GM12878 (cell line): Measurements from ENCODE around the gene NEGR1. TPM values are rescaled to one million over a fixed set of nuclear protein-coding genes. Genes with fewer than 3 reads are reported as not detected.

Experiments used
- ATAC-seq: fragments of 200-7000 bp; cut with Tn5 transposase; 3 replicates; pipeline ENCODE4 v1.9.1; 2020; ENCODE audit warnings: mild to moderate bottlenecking, moderate library complexity
- BruUV-seq: library from RNA; stranded (reverse); fragments of 400-500 nt; replicated peaks from 2 replicates; lab custom pipeline; 2021; lab: Mats Ljungman, UMichigan
- CTCF ChIA-PET: fragments of 300-600 bp; sonication (Branson Sonifier 250); formaldehyde crosslinking; extraction: SDS; loops from one replicate; lab custom pipeline; 2021; ENCODE audit warnings: inconsistent platforms; lab: Yijun Ruan, JAX
- POLR2A ChIA-PET: fragments of 350-600 bp; formaldehyde crosslinking; extraction: SDS; loops from one replicate; lab custom pipeline; 2021; ENCODE audit warnings: inconsistent platforms; lab: Charles Lee
- RAD21 ChIA-PET: fragments of 300-600 bp; sonication (Branson Sonifier 250); formaldehyde crosslinking; loops from one replicate; lab custom pipeline; 2023; ENCODE audit warnings: antibody characterized with exemption; ENCODE audit not compliant: unreplicated experiment; lab: Charles Lee
- SMC1A ChIA-PET: fragments of 300-600 bp; sonication (Branson Sonifier 250); formaldehyde crosslinking; loops from one replicate; lab custom pipeline; 2023; ENCODE audit not compliant: unreplicated experiment, uncharacterized antibody; lab: Charles Lee
- DNase-seq: peaks from one replicate; pipeline ENCODE4 v3.0.0-alpha.2; 2011; ENCODE audit warnings: low read depth, low spot score
- FAIRE-seq: peaks from 3 replicates; lab custom pipeline; 2011; peaks lifted over from hg19 to GRCh38; lab: Jason Lieb, UNC
- H2AFZ ChIP-seq: 2 replicates; pipeline ENCODE4 v1.6.0; 2011; ENCODE audit warnings: low read depth, low read length, control low read depth; ENCODE audit not compliant: control insufficient read depth
- H3K27ac ChIP-seq: 2 replicates; pipeline ENCODE4 v1.5.1; 2011; ENCODE audit warnings: control low read depth; ENCODE audit not compliant: control insufficient read depth, insufficient read depth
- H3K27me3 ChIP-seq, 2 experiments: replicated peaks in 1 of 2; 2 replicates each; pipeline versions ENCODE4 v1.6.0 to v1.6.1; 2011; ENCODE audit warnings: low read length in 1 of 2; ENCODE audit not compliant: control insufficient read depth in 2 of 2, insufficient read depth in 2 of 2
- H3K36me3 ChIP-seq, 2 experiments: 2 replicates each; pipeline ENCODE4 v1.5.1; 2011; ENCODE audit warnings: low read length in 1 of 2; ENCODE audit not compliant: control insufficient read depth in 2 of 2, insufficient read depth in 2 of 2
- H3K4me1 ChIP-seq: 2 replicates; pipeline ENCODE4 v1.6.1; 2011; ENCODE audit warnings: mild to moderate bottlenecking, low read length, moderate library complexity, mixed read lengths; ENCODE audit not compliant: control insufficient read depth, insufficient read depth
- H3K4me2 ChIP-seq: 2 replicates; pipeline ENCODE4 v1.6.0; 2011; ENCODE audit warnings: control low read depth; ENCODE audit not compliant: control insufficient read depth, insufficient read depth
- H3K4me3 ChIP-seq: fragments of 200-600 bp; sonication (generic); 2 replicates; pipeline ENCODE4 v1.5.1; 2016
- H3K79me2 ChIP-seq: 2 replicates; pipeline ENCODE4 v1.6.0; 2011; ENCODE audit warnings: low read length; ENCODE audit not compliant: control insufficient read depth, insufficient read depth
- H3K9ac ChIP-seq: 2 replicates; pipeline ENCODE4 v1.8.0; 2011; ENCODE audit warnings: low read length, control low read depth, mixed read lengths; ENCODE audit not compliant: control insufficient read depth, insufficient read depth
- H3K9me3 ChIP-seq: replicated peaks from 3 replicates; pipeline ENCODE4 v1.5.1; 2011; ENCODE audit warnings: mild to moderate bottlenecking, low read length; ENCODE audit not compliant: control insufficient read depth, insufficient read depth
- H4K20me1 ChIP-seq: 2 replicates; pipeline ENCODE4 v1.6.0; 2011; ENCODE audit not compliant: control insufficient read depth, insufficient read depth
- BRCA1 ChIP-seq: IDR thresholded peaks from 2 replicates; pipeline ENCODE4 v1.6.1; 2011; ENCODE audit warnings: low read depth, low read length, improper control_type of control experiment
- HDGF ChIP-seq: fragments of 450-650 bp; IDR thresholded peaks from 2 replicates; pipeline ENCODE4 v1.6.1; 2016; ENCODE audit warnings: antibody characterized with exemption
- KLF5 ChIP-seq: fragments of 450-650 bp; IDR thresholded peaks from 2 replicates; pipeline ENCODE4 v1.6.1; 2014; ENCODE audit warnings: mild to moderate bottlenecking; ENCODE audit not compliant: partially characterized antibody
- NRF1 ChIP-seq: conservative IDR thresholded peaks from 2 replicates; pipeline ENCODE4 v1.6.1; 2011; ENCODE audit warnings: mild to moderate bottlenecking, low read depth, low read length, improper control_type of control experiment
- POLR2AphosphoS5 ChIP-seq: IDR thresholded peaks from 2 replicates; pipeline ENCODE4 v1.6.1; 2011; ENCODE audit warnings: mild to moderate bottlenecking, low read length, inconsistent platforms
- RAD51 ChIP-seq: fragments of 450-650 bp; IDR thresholded peaks from 2 replicates; pipeline ENCODE4 v1.6.1; 2016; ENCODE audit warnings: moderate library complexity, mild to moderate bottlenecking, inconsistent platforms
- RUNX3 ChIP-seq: IDR thresholded peaks from 2 replicates; pipeline ENCODE4 v1.6.1; 2012; ENCODE audit warnings: low read length, inconsistent platforms
- SIX5 ChIP-seq: IDR thresholded peaks from 2 replicates; pipeline ENCODE4 v1.6.1; 2011; ENCODE audit warnings: mild to moderate bottlenecking, low read depth, low read length, moderate library complexity; ENCODE audit not compliant: severe bottlenecking
- SMAD1 ChIP-seq: fragments of 450-650 bp; IDR thresholded peaks from 2 replicates; pipeline ENCODE4 v1.6.1; 2018; ENCODE audit warnings: mild to moderate bottlenecking, low read depth; ENCODE audit not compliant: partially characterized antibody
- SUPT20H ChIP-seq: IDR thresholded peaks from 2 replicates; pipeline ENCODE4 v1.6.1; 2011; ENCODE audit warnings: low read depth, mild to moderate bottlenecking, low read length, moderate library complexity, borderline replicate concordance; ENCODE audit not compliant: control insufficient read depth
- ZSCAN29 ChIP-seq: fragments of 450-650 bp; IDR thresholded peaks from 2 replicates; pipeline ENCODE4 v1.6.1; 2017; ENCODE audit warnings: mild to moderate bottlenecking, moderate library complexity
- WGBS: methylation state at CpG from one replicate; pipeline ENCODE4 v1.1.6; 2016; ENCODE audit warnings: low lambda C conversion rate; ENCODE audit not compliant: insufficient replicate concordance, insufficient coverage; ENCODE audit errors: missing lambda C conversion rate; 5-methylcytosine and 5-hydroxymethylcytosine counted together
- in situ Hi-C: fragments of 300-500 bp; cut with MboI; formaldehyde crosslinking; loops from 9 replicates; pipeline ENCODE4 v1.14.3; 2018; ENCODE audit warnings: mixed read lengths
- intact Hi-C: fragments of 100-400 bp; cut with micrococcal nuclease; formaldehyde crosslinking; loops from one replicate; pipeline ENCODE4 v1.14.2; 2022; ENCODE audit not compliant: unreplicated experiment
- polyA plus RNA-seq, 11 experiments: library from polyadenylated mRNA; depleted of rRNA in 4 of 11; unstranded in 6 of 11; stranded (reverse) in 5 of 11; fragments of >200 nt; fragmentation: Nextera tagmentation in 4 of 11; fragmentation: Illumina TruSeq in 1 of 11; extraction: Ambion mirVana in 4 of 11; extraction: Trizol in 1 of 11; gene quantifications; 1 replicate in 1 of 11; 2 replicates in 10 of 11; pipeline versions ENCODE4 v1.2.1 to v1.2.3, GENCODE V29; 2011 to 2016; ENCODE audit warnings: inconsistent platforms in 2 of 11, missing spikeins in 2 of 11, low read depth in 1 of 11
- total RNA-seq, 4 experiments: library from RNA; depleted of rRNA in 3 of 4; stranded (reverse); fragments of >200 nt in 3 of 4; fragmentation: Illumina TruSeq in 1 of 4; extraction: Trizol in 1 of 4; gene quantifications; 2 replicates each; pipeline versions ENCODE4 v1.2.1 to v1.2.3, GENCODE V29; 2013 to 2021
- TF ChIP-seq, protein P1 (sequence below): fragments of 450-650 bp; IDR thresholded peaks from 2 replicates; pipeline ENCODE4 v1.6.1; 2017; ENCODE audit warnings: antibody characterized with exemption, mild to moderate bottlenecking, moderate library complexity
- TF ChIP-seq, protein P2 (sequence below): fragments of 450-650 bp; formaldehyde crosslinking; IDR thresholded peaks from 2 replicates; pipeline ENCODE4 v1.4.0; 2022; ENCODE audit warnings: mild to moderate bottlenecking, moderate library complexity

The NEGR1 gene
- total and polyA plus RNA-seq, 10 of the 15 experiments (the other 5 are each of a cell fraction or from before 2014, with no cell fraction given): under 0.01 to 0.03 (median 0.01) TPM; not detected in 7

DNA sequence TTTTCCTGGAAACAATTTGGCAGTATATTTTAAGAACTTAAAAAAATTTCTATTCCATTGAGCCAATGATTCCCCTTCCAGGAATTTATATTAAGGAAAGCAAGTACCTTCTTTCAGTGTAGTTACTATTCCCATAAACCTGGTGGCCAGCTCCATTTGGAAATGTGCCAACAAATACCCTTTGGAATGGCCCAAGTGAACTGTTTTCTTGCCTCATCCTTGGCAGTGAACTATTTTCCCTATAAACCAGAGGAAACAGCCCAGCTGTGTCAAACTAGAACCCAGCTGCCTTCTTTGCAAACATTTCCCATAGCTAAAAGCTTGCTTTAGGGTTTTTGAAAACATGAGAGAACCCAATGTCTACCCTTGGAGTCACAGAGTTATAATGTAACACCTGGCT is 496.9 kb downstream of the NEGR1 start:
- Histone ChIP-seq H3K4me2 (no peak overlapping the region), H3K79me2 (no peaks in the 10 kb centered on the region), H3K4me3 (no peak overlapping the region), H3K9me3 (no peaks in the 10 kb centered on the region), H3K9ac (no peak overlapping the region), H3K27me3 (no peaks in the 10 kb centered on the region), H3K4me1 (no peaks in the 10 kb centered on the region), H3K36me3 (no peaks in the 10 kb centered on the region), H4K20me1 (no peaks in the 10 kb centered on the region), H2AFZ (no peak overlapping the region), H3K27ac (no peak overlapping the region)
- ATAC-seq (no peak), FAIRE-seq (no peak), DNase-seq (no peak)
- no TSS peak for BruUV-seq
- ChIA-PET CTCF (no interaction called here), RAD21 (no interaction called here), POLR2A (no interaction called here), SMC1A (interaction anchor here (0.6 kb wide), 1 partner anchor 115 kb away, joined by 3 read pairs; no protein-coding TSS in a partner anchor)
- in situ Hi-C loops (no loop called here), intact Hi-C loops (no loop called here)
- TF ChIP-seq RAD51 (no peak), SUPT20H (no peak), NRF1 (no peak), RUNX3 (no peak)

DNA sequence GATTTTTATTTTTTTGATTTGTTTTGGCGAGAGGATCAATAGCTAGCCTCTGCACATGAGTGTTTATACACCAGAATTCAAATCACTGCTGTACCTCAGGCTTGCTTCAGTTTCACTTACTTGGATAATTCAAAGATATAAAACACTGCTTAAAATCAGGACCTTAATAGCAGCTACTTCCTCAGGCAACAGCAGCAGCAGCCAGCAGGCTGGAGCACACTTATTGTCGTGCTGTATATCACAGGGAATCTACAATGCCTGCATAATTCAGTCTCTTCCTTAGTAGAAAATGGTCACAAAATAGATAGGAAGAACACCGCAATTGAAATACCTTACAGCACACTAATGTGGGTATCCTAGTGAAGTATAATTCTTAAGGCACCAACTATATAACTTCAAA is 497.3 kb downstream of the NEGR1 start:
- Histone ChIP-seq H3K27ac (no peak overlapping the region), H3K4me2 (no peak overlapping the region), H3K9ac (no peak overlapping the region), H3K9me3 (no peaks in the 10 kb centered on the region), H3K4me1 (no peaks in the 10 kb centered on the region), H3K79me2 (no peaks in the 10 kb centered on the region), H4K20me1 (no peaks in the 10 kb centered on the region), H3K27me3 (no peaks in the 10 kb centered on the region), H2AFZ (no peak overlapping the region), H3K4me3 (no peak overlapping the region), H3K36me3 (no peaks in the 10 kb centered on the region)
- no peak for TF ChIP-seq KLF5
- TF ChIP-seq BRCA1: no peak
- TF ChIP-seq, protein P1, sequence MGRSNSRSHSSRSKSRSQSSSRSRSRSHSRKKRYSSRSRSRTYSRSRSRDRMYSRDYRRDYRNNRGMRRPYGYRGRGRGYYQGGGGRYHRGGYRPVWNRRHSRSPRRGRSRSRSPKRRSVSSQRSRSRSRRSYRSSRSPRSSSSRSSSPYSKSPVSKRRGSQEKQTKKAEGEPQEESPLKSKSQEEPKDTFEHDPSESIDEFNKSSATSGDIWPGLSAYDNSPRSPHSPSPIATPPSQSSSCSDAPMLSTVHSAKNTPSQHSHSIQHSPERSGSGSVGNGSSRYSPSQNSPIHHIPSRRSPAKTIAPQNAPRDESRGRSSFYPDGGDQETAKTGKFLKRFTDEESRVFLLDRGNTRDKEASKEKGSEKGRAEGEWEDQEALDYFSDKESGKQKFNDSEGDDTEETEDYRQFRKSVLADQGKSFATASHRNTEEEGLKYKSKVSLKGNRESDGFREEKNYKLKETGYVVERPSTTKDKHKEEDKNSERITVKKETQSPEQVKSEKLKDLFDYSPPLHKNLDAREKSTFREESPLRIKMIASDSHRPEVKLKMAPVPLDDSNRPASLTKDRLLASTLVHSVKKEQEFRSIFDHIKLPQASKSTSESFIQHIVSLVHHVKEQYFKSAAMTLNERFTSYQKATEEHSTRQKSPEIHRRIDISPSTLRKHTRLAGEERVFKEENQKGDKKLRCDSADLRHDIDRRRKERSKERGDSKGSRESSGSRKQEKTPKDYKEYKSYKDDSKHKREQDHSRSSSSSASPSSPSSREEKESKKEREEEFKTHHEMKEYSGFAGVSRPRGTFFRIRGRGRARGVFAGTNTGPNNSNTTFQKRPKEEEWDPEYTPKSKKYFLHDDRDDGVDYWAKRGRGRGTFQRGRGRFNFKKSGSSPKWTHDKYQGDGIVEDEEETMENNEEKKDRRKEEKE: no peak
- TF ChIP-seq ZSCAN29: no peak
- TF ChIP-seq HDGF: no peak
- no peak for TF ChIP-seq SIX5
- TF ChIP-seq, protein P2, sequence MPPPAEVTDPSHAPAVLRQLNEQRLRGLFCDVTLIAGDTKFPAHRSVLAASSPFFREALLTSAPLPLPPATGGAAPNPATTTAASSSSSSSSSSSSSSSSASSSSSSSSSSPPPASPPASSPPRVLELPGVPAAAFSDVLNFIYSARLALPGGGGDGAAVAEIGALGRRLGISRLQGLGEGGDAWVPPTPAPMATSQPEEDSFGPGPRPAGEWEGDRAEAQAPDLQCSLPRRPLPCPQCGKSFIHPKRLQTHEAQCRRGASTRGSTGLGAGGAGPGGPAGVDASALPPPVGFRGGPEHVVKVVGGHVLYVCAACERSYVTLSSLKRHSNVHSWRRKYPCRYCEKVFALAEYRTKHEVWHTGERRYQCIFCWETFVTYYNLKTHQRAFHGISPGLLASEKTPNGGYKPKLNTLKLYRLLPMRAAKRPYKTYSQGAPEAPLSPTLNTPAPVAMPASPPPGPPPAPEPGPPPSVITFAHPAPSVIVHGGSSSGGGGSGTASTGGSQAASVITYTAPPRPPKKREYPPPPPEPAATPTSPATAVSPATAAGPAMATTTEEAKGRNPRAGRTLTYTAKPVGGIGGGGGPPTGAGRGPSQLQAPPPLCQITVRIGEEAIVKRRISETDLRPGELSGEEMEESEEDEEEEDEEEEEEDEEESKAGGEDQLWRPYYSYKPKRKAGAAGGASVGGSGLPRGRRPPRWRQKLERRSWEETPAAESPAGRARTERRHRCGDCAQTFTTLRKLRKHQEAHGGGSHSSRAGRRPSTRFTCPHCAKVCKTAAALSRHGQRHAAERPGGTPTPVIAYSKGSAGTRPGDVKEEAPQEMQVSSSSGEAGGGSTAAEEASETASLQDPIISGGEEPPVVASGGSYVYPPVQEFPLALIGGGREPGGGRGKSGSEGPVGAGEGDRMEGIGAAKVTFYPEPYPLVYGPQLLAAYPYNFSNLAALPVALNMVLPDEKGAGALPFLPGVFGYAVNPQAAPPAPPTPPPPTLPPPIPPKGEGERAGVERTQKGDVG: no peak
- TF ChIP-seq SMAD1: no peak
- no peak for TF ChIP-seq POLR2AphosphoS5
- BruUV-seq: no TSS peak
- in situ Hi-C loops (no loop called here), intact Hi-C loops (no loop called here)
- no peak for FAIRE-seq
- DNase-seq: no peak
- ChIA-PET RAD21 (no interaction called here), POLR2A (no interaction called here), SMC1A (no interaction called here), CTCF (interaction anchor here (0.7 kb wide), 1 partner anchor 300 kb away, joined by 3 read pairs; no protein-coding TSS in a partner anchor)
- 35% methylated on average over 3 of the region's 3 CpGs for WGBS
- no peak for ATAC-seq
